HepG2 (cell line): ENCODE data around the gene KISS1. TPM values are rescaled to one million over a fixed set of nuclear protein-coding genes. Genes with fewer than 3 reads are reported as not detected.

Source experiments
- ATAC-seq: fragments of 200-7000 bp; cut with Tn5 transposase; 3 replicates; pipeline ENCODE4 v1.9.1; 2020; ENCODE audit warnings: mild to moderate bottlenecking, moderate library complexity
- BruUV-seq: library from RNA; stranded (reverse); fragments of 400-500 nt; replicated peaks from 2 replicates; lab custom pipeline; 2021; lab: Mats Ljungman, UMichigan
- CTCF ChIA-PET: fragments of 300-600 bp; formaldehyde crosslinking; extraction: SDS; loops from one replicate; lab custom pipeline; 2021; ENCODE audit warnings: low total read pairs, inconsistent platforms, low intra/inter-chr PET ratio; lab: Yijun Ruan, JAX
- POLR2A ChIA-PET: fragments of 350-600 bp; sonication (Branson Sonifier 250); formaldehyde crosslinking; loops from one replicate; lab custom pipeline; 2020; ENCODE audit warnings: antibody characterized with exemption, inconsistent platforms; lab: Yijun Ruan, JAX
- DNase-seq: peaks from one replicate; pipeline ENCODE4 v3.0.0-alpha.2; 2015; ENCODE audit warnings: low spot score
- FAIRE-seq: peaks from 3 replicates; lab custom pipeline; 2011; peaks lifted over from hg19 to GRCh38; lab: Jason Lieb, UNC
- H2AFZ ChIP-seq: one replicate; pipeline ENCODE4 v1.6.1; 2011; ENCODE audit warnings: low read length, inconsistent platforms
- H3K27ac ChIP-seq: fragments of 300-600 bp; 3 replicates; pipeline ENCODE4 v1.8.0; 2011; ENCODE audit warnings: mixed run types, mild to moderate bottlenecking, mixed read lengths, low read length, inconsistent platforms; ENCODE audit not compliant: insufficient read depth; ENCODE audit errors: extremely low read length
- H3K27me3 ChIP-seq, 2 experiments: fragments of 200-600 bp in 1 of 2; 2 replicates in 1 of 2; 3 replicates in 1 of 2; pipeline versions ENCODE4 v1.6.0 to v1.8.0; 2011; ENCODE audit warnings: low read length in 2 of 2, mild to moderate bottlenecking in 2 of 2, moderate library complexity in 2 of 2, inconsistent platforms in 1 of 2; ENCODE audit not compliant: insufficient read depth in 2 of 2, control insufficient read depth in 1 of 2
- H3K36me3 ChIP-seq, 2 experiments: fragments of 200-600 bp in 1 of 2; replicated peaks in 1 of 2; 2 replicates in 1 of 2; 3 replicates in 1 of 2; pipeline versions ENCODE4 v1.5.1 to v1.8.0; 2011; ENCODE audit warnings: low read length in 2 of 2, inconsistent platforms in 1 of 2; ENCODE audit not compliant: insufficient read depth in 2 of 2, control insufficient read depth in 1 of 2
- H3K4me1 ChIP-seq: 2 replicates; pipeline ENCODE4 v1.5.1; 2012; ENCODE audit warnings: low read length, inconsistent platforms; ENCODE audit not compliant: insufficient read depth
- H3K4me2 ChIP-seq: 2 replicates; pipeline ENCODE4 v1.6.0; 2011; ENCODE audit warnings: low read depth, low read length, inconsistent platforms
- H3K4me3 ChIP-seq, 3 experiments: fragments of 200-600 bp in 1 of 3; sonication (generic), shearing (Covaris generic) in 1 of 3; replicated peaks in 1 of 3; 2 replicates each; pipeline ENCODE4 v1.5.1; 2011 to 2016; ENCODE audit warnings: low read length in 3 of 3, inconsistent platforms in 2 of 3, low read depth in 2 of 3, mild to moderate bottlenecking in 2 of 3, control low read depth in 1 of 3, mixed read lengths in 1 of 3; ENCODE audit not compliant: insufficient read depth in 1 of 3
- H3K79me2 ChIP-seq: one replicate; pipeline ENCODE4 v1.6.1; 2011; ENCODE audit warnings: low read length, inconsistent platforms; ENCODE audit not compliant: insufficient read depth
- H3K9ac ChIP-seq: 2 replicates; pipeline ENCODE4 v1.6.0; 2011; ENCODE audit warnings: mild to moderate bottlenecking, low read depth, low read length, inconsistent platforms; ENCODE audit not compliant: insufficient read depth
- H3K9me3 ChIP-seq: 2 replicates; pipeline ENCODE4 v1.5.1; 2012; ENCODE audit warnings: mild to moderate bottlenecking, low read length
- H4K20me1 ChIP-seq: 2 replicates; pipeline ENCODE4 v1.6.0; 2011; ENCODE audit warnings: inconsistent platforms, mild to moderate bottlenecking, low read length, moderate library complexity; ENCODE audit not compliant: insufficient read depth
- BRF2 ChIP-seq: sonication (generic); formaldehyde crosslinking; IDR thresholded peaks from 2 replicates; pipeline ENCODE4 v1.8.1; 2022; ENCODE audit warnings: mild to moderate bottlenecking, missing genetic modification reagents
- ELK4 ChIP-seq: sonication (generic); formaldehyde crosslinking; IDR thresholded peaks from 2 replicates; pipeline ENCODE4 v1.9.0; 2021; ENCODE audit warnings: missing genetic modification reagents, borderline replicate concordance
- JUND ChIP-seq: sonication (generic); formaldehyde crosslinking; IDR thresholded peaks from 2 replicates; pipeline ENCODE4 v1.8.0; 2022; ENCODE audit warnings: mild to moderate bottlenecking, missing genetic modification reagents
- MLLT10 ChIP-seq: sonication (generic); formaldehyde crosslinking; IDR thresholded peaks from 2 replicates; pipeline ENCODE4 v1.4.0; 2020; ENCODE audit warnings: missing genetic modification reagents
- SIN3A ChIP-seq: IDR thresholded peaks from 2 replicates; pipeline ENCODE4 v1.6.1; 2011; ENCODE audit warnings: low read depth, mild to moderate bottlenecking, control low read depth, low read length, borderline replicate concordance
- ZNF207 ChIP-seq: fragments of 450-650 bp; IDR thresholded peaks from 2 replicates; pipeline ENCODE4 v1.6.1; 2016; ENCODE audit warnings: antibody characterized with exemption, borderline replicate concordance
- ZNF547 ChIP-seq: sonication (generic); formaldehyde crosslinking; IDR thresholded peaks from 2 replicates; pipeline ENCODE4 v1.5.1; 2020; ENCODE audit warnings: mild to moderate bottlenecking, missing genetic modification reagents
- ZNF567 ChIP-seq: sonication (generic); formaldehyde crosslinking; IDR thresholded peaks from 2 replicates; pipeline ENCODE4 v1.8.1; 2023; ENCODE audit warnings: mild to moderate bottlenecking, missing genetic modification reagents, borderline replicate concordance
- ZNF749 ChIP-seq: sonication (generic); formaldehyde crosslinking; IDR thresholded peaks from 2 replicates; pipeline ENCODE4 v1.8.0; 2022; ENCODE audit warnings: mild to moderate bottlenecking, missing genetic modification reagents, moderate library complexity, borderline replicate concordance
- ZNF770 ChIP-seq: sonication (generic); formaldehyde crosslinking; IDR thresholded peaks from 2 replicates; pipeline ENCODE4 v1.5.0; 2020; ENCODE audit warnings: mild to moderate bottlenecking, missing genetic modification reagents
- WGBS: methylation state at CpG from one replicate; pipeline ENCODE4 v1.1.6; 2017; ENCODE audit warnings: low lambda C conversion rate; 5-methylcytosine and 5-hydroxymethylcytosine counted together
- in situ Hi-C: cut with HindIII; loops from 2 replicates; pipeline ENCODE4 v1.10.0; 2017; ENCODE audit warnings: low pct_unique_long_range_greater_than_20kb; ENCODE audit not compliant: extremely low pct_ligation_motif_present
- intact Hi-C: fragments of 100-400 bp; cut with micrococcal nuclease; formaldehyde crosslinking; loops from one replicate; pipeline ENCODE4 v1.10.0; 2022; ENCODE audit not compliant: unreplicated experiment
- polyA plus RNA-seq, 8 experiments: library from polyadenylated mRNA; depleted of rRNA in 3 of 8; stranded (reverse) in 7 of 8; unstranded in 1 of 8; fragments of >200 nt; fragmentation: Illumina TruSeq in 4 of 8; extraction: Trizol in 4 of 8; gene quantifications; 2 replicates each; pipeline versions ENCODE4 v1.2.1 to v1.2.3, GENCODE V29; 2011 to 2016; ENCODE audit warnings: low read depth in 4 of 8, missing spikeins in 1 of 8, mixed read lengths in 1 of 8; ENCODE audit not compliant: insufficient read depth in 1 of 8
- total RNA-seq, 5 experiments: library from RNA; depleted of rRNA; stranded (reverse); fragments of >200 nt; fragmentation: Illumina TruSeq; extraction: Trizol; gene quantifications; 2 replicates each; pipeline ENCODE4 v1.2.3, GENCODE V29; 2016; ENCODE audit warnings: low read depth in 1 of 5
- TF ChIP-seq, protein P1 (sequence below): sonication (generic); formaldehyde crosslinking; IDR thresholded peaks from 2 replicates; pipeline ENCODE4 v1.4.0; 2020; ENCODE audit warnings: missing genetic modification reagents
- TF ChIP-seq, protein P2 (sequence below): sonication (generic); formaldehyde crosslinking; IDR thresholded peaks from 2 replicates; pipeline ENCODE4 v1.8.1; 2023; ENCODE audit warnings: mild to moderate bottlenecking, missing genetic modification reagents, borderline replicate concordance
- TF ChIP-seq, protein P3 (sequence below): sonication (generic); IDR thresholded peaks from 2 replicates; pipeline ENCODE4 v1.6.1; 2016; ENCODE audit warnings: low read depth, borderline replicate concordance
- TF ChIP-seq, protein P4 (sequence below): sonication (generic); formaldehyde crosslinking; IDR thresholded peaks from 2 replicates; pipeline ENCODE4 v1.5.0; 2020; ENCODE audit warnings: mild to moderate bottlenecking, missing genetic modification reagents

The KISS1 gene
- total and polyA plus RNA-seq, 2 of the 13 experiments (the other 11 are each of a cell fraction or from before 2014, with no cell fraction given): 0.24 to 0.80 TPM

DNA sequence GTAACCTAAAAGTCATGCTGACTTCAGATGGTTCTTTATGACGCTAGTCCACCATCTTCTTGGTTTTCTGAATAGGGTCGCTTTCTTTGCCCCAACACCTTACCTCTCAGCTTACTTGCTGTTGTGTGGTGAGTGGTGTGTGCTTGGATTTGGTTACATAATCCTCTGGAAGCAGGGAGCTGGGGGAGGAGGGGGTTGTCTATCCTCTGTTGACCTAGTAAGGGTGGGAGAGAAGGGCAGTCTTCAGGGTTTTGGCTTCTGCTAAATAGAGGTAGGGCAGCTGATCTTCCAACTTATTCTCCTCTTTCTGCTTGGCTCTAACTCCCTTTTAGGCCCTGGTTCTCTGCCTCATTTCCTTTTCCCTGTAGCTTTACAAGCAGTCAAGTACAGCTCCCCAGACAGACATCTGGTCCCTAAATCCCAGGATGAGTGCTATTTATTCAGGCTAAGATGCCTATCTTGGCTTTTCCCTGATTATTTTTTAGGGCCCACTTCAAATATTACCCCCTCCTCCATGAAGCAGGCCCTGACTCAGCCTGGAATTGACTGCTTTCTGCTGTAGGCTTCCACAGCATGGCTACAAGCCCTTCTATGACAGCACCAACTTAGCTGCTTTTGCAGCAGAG lies 23.8 kb downstream of the KISS1 start:
- Histone ChIP-seq H3K79me2 (no peaks in the 10 kb centered on the region), H3K4me1 (peaks cover 24% of the 10 kb centered on the region), H3K4me2 (no peak overlapping the region), H3K4me3 (no peak overlapping the region), H3K9ac (no peak overlapping the region), H3K9me3 (peaks cover 25% of the 10 kb centered on the region), H3K27me3 (0 out of 5 replicates have a peak, but pooled peaks cover 0 to 7% of the 10 kb centered on the region in 2 experiments), H3K27ac (no peak overlapping the region), H4K20me1 (no peaks in the 10 kb centered on the region), H2AFZ (no peak overlapping the region), H3K36me3 (no peaks in the 10 kb centered on the region)
- POLR2A ChIA-PET: no interaction called here
- no peak for FAIRE-seq
- WGBS: 59% methylated on average over 2 of the region's 2 CpGs
- in situ Hi-C loops (no loop called here), intact Hi-C loops (no loop called here)
- DNase-seq: no peak
- no peak for ATAC-seq
- no TSS peak for BruUV-seq
- CTCF ChIA-PET: no interaction called here
- TF ChIP-seq ZNF547 (CRISPR knock-in tag): no peak
- no peak for TF ChIP-seq JUND
- TF ChIP-seq MLLT10 (CRISPR knock-in tag): no peak
- TF ChIP-seq ZNF749 (CRISPR knock-in tag): no peak
- TF ChIP-seq SIN3A: no peak
- TF ChIP-seq, protein P1, sequence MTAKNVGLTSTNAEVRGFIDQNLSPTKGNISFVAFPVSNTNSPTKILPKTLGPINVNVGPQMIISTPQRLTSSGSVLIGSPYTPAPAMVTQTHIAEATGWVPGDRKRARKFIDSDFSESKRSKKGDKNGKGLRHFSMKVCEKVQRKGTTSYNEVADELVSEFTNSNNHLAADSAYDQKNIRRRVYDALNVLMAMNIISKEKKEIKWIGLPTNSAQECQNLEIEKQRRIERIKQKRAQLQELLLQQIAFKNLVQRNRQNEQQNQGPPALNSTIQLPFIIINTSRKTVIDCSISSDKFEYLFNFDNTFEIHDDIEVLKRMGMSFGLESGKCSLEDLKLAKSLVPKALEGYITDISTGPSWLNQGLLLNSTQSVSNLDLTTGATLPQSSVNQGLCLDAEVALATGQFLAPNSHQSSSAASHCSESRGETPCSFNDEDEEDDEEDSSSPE (CRISPR knock-in tag): no peak
- no peak for TF ChIP-seq ZNF567 (CRISPR knock-in tag)
- TF ChIP-seq ZNF770 (CRISPR knock-in tag): no peak
- TF ChIP-seq ZNF207: no peak
- no peak for TF ChIP-seq ELK4 (CRISPR knock-in tag)
- TF ChIP-seq, protein P2, sequence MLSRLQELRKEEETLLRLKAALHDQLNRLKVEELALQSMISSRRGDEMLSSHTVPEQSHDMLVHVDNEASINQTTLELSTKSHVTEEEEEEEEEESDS: no peak
- no peak for TF ChIP-seq BRF2 (CRISPR knock-in tag)
- TF ChIP-seq, protein P3, sequence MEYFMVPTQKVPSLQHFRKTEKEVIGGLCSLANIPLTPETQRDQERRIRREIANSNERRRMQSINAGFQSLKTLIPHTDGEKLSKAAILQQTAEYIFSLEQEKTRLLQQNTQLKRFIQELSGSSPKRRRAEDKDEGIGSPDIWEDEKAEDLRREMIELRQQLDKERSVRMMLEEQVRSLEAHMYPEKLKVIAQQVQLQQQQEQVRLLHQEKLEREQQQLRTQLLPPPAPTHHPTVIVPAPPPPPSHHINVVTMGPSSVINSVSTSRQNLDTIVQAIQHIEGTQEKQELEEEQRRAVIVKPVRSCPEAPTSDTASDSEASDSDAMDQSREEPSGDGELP: no peak
- TF ChIP-seq, protein P4, sequence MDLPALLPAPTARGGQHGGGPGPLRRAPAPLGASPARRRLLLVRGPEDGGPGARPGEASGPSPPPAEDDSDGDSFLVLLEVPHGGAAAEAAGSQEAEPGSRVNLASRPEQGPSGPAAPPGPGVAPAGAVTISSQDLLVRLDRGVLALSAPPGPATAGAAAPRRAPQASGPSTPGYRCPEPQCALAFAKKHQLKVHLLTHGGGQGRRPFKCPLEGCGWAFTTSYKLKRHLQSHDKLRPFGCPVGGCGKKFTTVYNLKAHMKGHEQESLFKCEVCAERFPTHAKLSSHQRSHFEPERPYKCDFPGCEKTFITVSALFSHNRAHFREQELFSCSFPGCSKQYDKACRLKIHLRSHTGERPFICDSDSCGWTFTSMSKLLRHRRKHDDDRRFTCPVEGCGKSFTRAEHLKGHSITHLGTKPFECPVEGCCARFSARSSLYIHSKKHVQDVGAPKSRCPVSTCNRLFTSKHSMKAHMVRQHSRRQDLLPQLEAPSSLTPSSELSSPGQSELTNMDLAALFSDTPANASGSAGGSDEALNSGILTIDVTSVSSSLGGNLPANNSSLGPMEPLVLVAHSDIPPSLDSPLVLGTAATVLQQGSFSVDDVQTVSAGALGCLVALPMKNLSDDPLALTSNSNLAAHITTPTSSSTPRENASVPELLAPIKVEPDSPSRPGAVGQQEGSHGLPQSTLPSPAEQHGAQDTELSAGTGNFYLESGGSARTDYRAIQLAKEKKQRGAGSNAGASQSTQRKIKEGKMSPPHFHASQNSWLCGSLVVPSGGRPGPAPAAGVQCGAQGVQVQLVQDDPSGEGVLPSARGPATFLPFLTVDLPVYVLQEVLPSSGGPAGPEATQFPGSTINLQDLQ (CRISPR knock-in tag): no peak
